K562 (cell line): ENCODE results near the gene PTPRC. TPM values are rescaled to one million over a fixed set of nuclear protein-coding genes. Genes with fewer than 3 reads are reported as not detected.

Experiments
- C11orf30 ChIP-seq: fragments of 450-650 bp; IDR thresholded peaks from 2 replicates; pipeline ENCODE4 v1.6.1; 2016; ENCODE audit warnings: low read depth, mild to moderate bottlenecking
- CBFA2T3 ChIP-seq: fragments of 450-650 bp; IDR thresholded peaks from 2 replicates; pipeline ENCODE4 v1.6.1; 2017
- ELF4 ChIP-seq: fragments of 450-650 bp; formaldehyde crosslinking; IDR thresholded peaks from 2 replicates; pipeline ENCODE4 v1.4.0; 2022; ENCODE audit warnings: missing genetic modification characterization
- FOXA1 ChIP-seq: fragments of 450-650 bp; IDR thresholded peaks from 2 replicates; pipeline ENCODE4 v1.6.1; 2016; ENCODE audit warnings: mild to moderate bottlenecking, borderline replicate concordance
- FUS ChIP-seq: fragments of 200-400 bp; formaldehyde crosslinking; optimal IDR thresholded peaks from 2 replicates; pipeline ENCODE3; 2017; ENCODE audit warnings: low read depth, low read length
- GABPB2 ChIP-seq: fragments of 250-450 bp; sonication (Bioruptor Pico); conservative IDR thresholded peaks from 2 replicates; pipeline ENCODE4 v1.5.1; 2021; ENCODE audit warnings: mild to moderate bottlenecking
- HOMEZ ChIP-seq: fragments of 250-450 bp; sonication (Bioruptor Pico); IDR thresholded peaks from 2 replicates; pipeline ENCODE4 v1.4.0; 2020; ENCODE audit warnings: mild to moderate bottlenecking, moderate library complexity
- JUN ChIP-seq, 2 experiments: sonication (generic) in 1 of 2; formaldehyde crosslinking in 1 of 2; IDR thresholded peaks; 2 replicates each; pipeline versions ENCODE4 v1.6.1 to v1.8.0; 2012 to 2022; ENCODE audit warnings: borderline replicate concordance in 2 of 2, mild to moderate bottlenecking in 2 of 2, improper control_type of control experiment in 1 of 2, low read depth in 1 of 2, low read length in 1 of 2, missing genetic modification reagents in 1 of 2
- NFE2 ChIP-seq: IDR thresholded peaks from 2 replicates; pipeline ENCODE4 v1.6.1; 2014; ENCODE audit warnings: antibody characterized with exemption, low read depth
- POLR2AphosphoS5 ChIP-seq: IDR thresholded peaks from 2 replicates; pipeline ENCODE4 v1.6.1; 2011; ENCODE audit warnings: mild to moderate bottlenecking, low read depth, low read length, moderate library complexity; ENCODE audit not compliant: control insufficient read depth, insufficient read depth
- SMARCA4 ChIP-seq: fragments of 450-650 bp; IDR thresholded peaks from 2 replicates; pipeline ENCODE4 v1.6.1; 2016
- SP2 ChIP-seq: IDR thresholded peaks from 2 replicates; pipeline ENCODE4 v1.6.1; 2011; ENCODE audit warnings: mild to moderate bottlenecking, low read depth, low read length, moderate library complexity; ENCODE audit not compliant: poor library complexity, severe bottlenecking; ENCODE audit errors: extremely low read depth
- TEAD4 ChIP-seq, 2 experiments: sonication (generic) in 1 of 2; formaldehyde crosslinking in 1 of 2; IDR thresholded peaks; 2 replicates each; pipeline versions ENCODE4 v1.6.1 to v1.8.0; 2012 to 2022; ENCODE audit warnings: borderline replicate concordance in 1 of 2, inconsistent platforms in 1 of 2, low read length in 1 of 2, mild to moderate bottlenecking in 1 of 2, missing genetic modification reagents in 1 of 2
- THRA ChIP-seq: fragments of 450-650 bp; IDR thresholded peaks from 2 replicates; pipeline ENCODE4 v1.6.1; 2017; ENCODE audit warnings: mild to moderate bottlenecking, moderate library complexity
- TSC22D4 ChIP-seq: fragments of 450-650 bp; IDR thresholded peaks from 2 replicates; pipeline ENCODE4 v1.6.1; 2016; ENCODE audit warnings: missing genetic modification characterization, missing biosample characterization, control low read depth
- ZBED1 ChIP-seq: IDR thresholded peaks from 2 replicates; pipeline ENCODE4 v1.6.1; 2014
- ZBTB2 ChIP-seq: fragments of 450-650 bp; IDR thresholded peaks from 2 replicates; pipeline ENCODE4 v1.6.1; 2016; ENCODE audit warnings: antibody characterized with exemption
- ZFP36 ChIP-seq: fragments of 150-350 bp; IDR thresholded peaks from 2 replicates; pipeline ENCODE4 v1.6.1; 2018; ENCODE audit warnings: low read length, low read depth; ENCODE audit not compliant: partially characterized antibody
- ZNF253 ChIP-seq: fragments of 250-450 bp; sonication (Bioruptor Pico); conservative IDR thresholded peaks from 2 replicates; pipeline ENCODE4 v1.6.1; 2021; ENCODE audit warnings: mild to moderate bottlenecking
- ZNF263 ChIP-seq: sonication (generic); formaldehyde crosslinking; IDR thresholded peaks from 2 replicates; pipeline ENCODE4 v1.8.0; 2022; ENCODE audit warnings: mild to moderate bottlenecking, missing genetic modification reagents, borderline replicate concordance
- ZNF444 ChIP-seq: fragments of 250-450 bp; sonication (Bioruptor Pico); IDR thresholded peaks from 2 replicates; pipeline ENCODE4 v1.4.0; 2020; ENCODE audit warnings: mild to moderate bottlenecking, moderate library complexity
- ZNF639 ChIP-seq, 2 experiments: fragments of 200-800 bp in 1 of 2; sonication (Bioruptor generic) in 1 of 2; sonication (generic) in 1 of 2; formaldehyde crosslinking in 1 of 2; IDR thresholded peaks in 1 of 2; conservative IDR thresholded peaks in 1 of 2; 2 replicates each; pipeline versions ENCODE4 v1.5.0 to v1.6.1; 2016 to 2020; ENCODE audit warnings: missing compliant biosample characterization in 1 of 2, missing genetic modification characterization in 1 of 2, missing genetic modification reagents in 1 of 2
- polyA plus RNA-seq, 8 experiments: library from polyadenylated mRNA; depleted of rRNA in 4 of 8; stranded (reverse) in 5 of 8; unstranded in 3 of 8; fragments of >200 nt; fragmentation: Nextera tagmentation in 2 of 8; fragmentation: Illumina TruSeq in 1 of 8; extraction: Ambion mirVana in 2 of 8; extraction: Trizol in 1 of 8; gene quantifications; 2 replicates each; pipeline versions ENCODE4 v1.2.1 to v1.2.3, GENCODE V29; 2011 to 2014; ENCODE audit warnings: inconsistent platforms in 1 of 8, missing spikeins in 1 of 8
- total RNA-seq, 7 experiments: library from RNA; depleted of rRNA in 6 of 7; stranded (reverse); fragments of >200 nt in 6 of 7; fragmentation: Illumina TruSeq in 2 of 7; extraction: Trizol in 2 of 7; gene quantifications; 2 replicates each; pipeline versions ENCODE4 v1.2.1 to v1.2.3, GENCODE V29; 2011 to 2021; ENCODE audit warnings: low replicate concordance in 1 of 7

Gene PTPRC
- total and polyA plus RNA-seq, 9 of the 15 experiments (the other 6 are each of a cell fraction or from before 2014, with no cell fraction given): 7.1 to 107 (median 62.9) TPM

GRCh38 chr1:198669023-198669698 is 30.3 kb downstream of the PTPRC start (continued):
- TF ChIP-seq GABPB2 (CRISPR knock-in tag): no peak
- TF ChIP-seq ZBED1: no peak
- peak; percentile 34 for TF ChIP-seq ZFP36
- no peak for TF ChIP-seq SP2
- TF ChIP-seq TSC22D4 (tag): no peak
- peak; percentile 90 for TF ChIP-seq TEAD4 (IDR thresholded peaks at IDR 0.05; ENCODE audit: low read length)
- TF ChIP-seq TEAD4 (CRISPR knock-in tag; IDR thresholded peaks at IDR 0.05; ENCODE audit: borderline replicate concordance): 0 out of 2 replicates have a peak, but pooled peaks have one; percentile 53
- no peak for TF ChIP-seq ELF4
- TF ChIP-seq POLR2AphosphoS5: peak; percentile 58; the same call in 1 of the 2 replicates
- no peak for TF ChIP-seq THRA
- TF ChIP-seq ZNF639 (CRISPR knock-in tag; conservative IDR thresholded peaks at IDR 0.05 in 1 of 2, IDR thresholded peaks at IDR 0.05 in 1 of 2): peak in 1 of 2 experiments; percentile 64; a peak in 1 of 4 replicates
- peak; percentile 55; the same call in 1 of the 2 replicates for TF ChIP-seq NFE2
- TF ChIP-seq JUN (IDR thresholded peaks at IDR 0.05; ENCODE audit: borderline replicate concordance, low read depth, low read length): peak; percentile 74; the same call in 1 of the 2 replicates
- TF ChIP-seq JUN (CRISPR knock-in tag; IDR thresholded peaks at IDR 0.05; ENCODE audit: borderline replicate concordance): no peak
- TF ChIP-seq C11orf30: no peak
- no peak for TF ChIP-seq ZNF263 (CRISPR knock-in tag)
- TF ChIP-seq FOXA1: peak; percentile 74
- TF ChIP-seq SMARCA4: peak; percentile 88
- no peak for TF ChIP-seq HOMEZ (CRISPR knock-in tag)
- TF ChIP-seq ZNF253: no peak
- TF ChIP-seq CBFA2T3: peak; percentile 82
- 0 out of 2 replicates have a peak, but pooled peaks have one; percentile 23 for TF ChIP-seq ZBTB2
- no peak for TF ChIP-seq FUS
- 0 out of 2 replicates have a peak, but pooled peaks have one; percentile 6 for TF ChIP-seq ZNF444
